GM21390 (cell line): ENCODE measurements around the gene ZNF740.
"Not testable (repeated sequence)": the region's sequence is repeated elsewhere in the genome, so short reads cannot be mapped to it uniquely, and the experiment has no call there.

Source experiments
- ATAC-seq: cut with Tn5 transposase; IDR thresholded peaks from one replicate; pipeline ENCODE4 v1.9.1; 2021; ENCODE audit not compliant: unreplicated experiment

The ZNF740 gene

DNA sequence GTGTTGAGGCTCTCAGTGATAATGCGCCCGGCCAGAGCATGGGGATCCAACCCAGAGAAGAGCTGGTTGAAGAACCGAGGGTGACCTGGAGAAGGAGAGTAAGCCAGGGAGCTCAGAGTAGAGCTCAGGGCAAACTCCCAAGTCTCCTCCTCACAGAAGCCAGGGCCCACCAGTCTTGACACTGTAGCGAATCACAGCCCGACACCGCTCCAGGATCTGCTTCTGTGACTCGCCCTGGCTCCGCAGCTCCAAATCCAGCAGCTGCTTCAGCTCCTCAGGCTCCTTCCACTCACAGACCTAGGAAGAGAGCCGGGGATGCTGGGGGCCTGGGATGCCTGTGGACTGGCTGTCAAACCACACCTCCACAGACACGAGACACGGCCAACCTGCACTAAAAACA is 8.2 kb upstream of the ZNF740 start:
- ATAC-seq: no peak

DNA sequence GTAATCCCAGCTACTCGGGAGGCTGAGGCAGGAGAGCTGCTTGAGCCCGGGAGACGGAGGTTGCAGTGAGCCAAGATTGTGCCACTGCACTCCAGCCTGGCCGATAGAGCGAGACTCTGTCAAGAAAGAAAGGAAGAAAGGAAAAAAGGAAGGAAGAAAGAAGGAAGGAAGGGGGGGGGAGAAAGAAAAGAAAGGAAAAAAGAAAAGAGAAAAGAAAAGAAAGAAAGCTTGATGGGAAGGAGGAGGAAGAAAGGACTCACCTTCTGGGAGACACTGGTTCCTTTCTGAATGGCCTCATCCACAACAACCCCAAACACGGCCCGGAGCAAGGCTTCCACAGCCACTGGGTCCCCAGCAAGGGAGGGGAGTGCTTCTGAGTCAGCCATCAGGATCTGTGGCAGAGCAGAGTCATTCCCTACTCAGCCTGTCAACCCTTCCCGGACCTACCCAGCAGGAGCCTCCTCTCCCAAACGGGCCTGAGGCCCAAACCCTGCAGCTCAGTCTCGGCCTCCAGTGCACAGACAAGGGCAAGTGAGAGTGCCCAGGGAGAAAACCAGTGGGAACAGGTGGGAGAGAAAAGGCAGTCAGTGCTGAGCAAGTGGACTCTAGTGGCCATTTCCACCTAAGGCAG is 7.3 kb upstream of the ZNF740 start:
- ATAC-seq: no peak

DNA sequence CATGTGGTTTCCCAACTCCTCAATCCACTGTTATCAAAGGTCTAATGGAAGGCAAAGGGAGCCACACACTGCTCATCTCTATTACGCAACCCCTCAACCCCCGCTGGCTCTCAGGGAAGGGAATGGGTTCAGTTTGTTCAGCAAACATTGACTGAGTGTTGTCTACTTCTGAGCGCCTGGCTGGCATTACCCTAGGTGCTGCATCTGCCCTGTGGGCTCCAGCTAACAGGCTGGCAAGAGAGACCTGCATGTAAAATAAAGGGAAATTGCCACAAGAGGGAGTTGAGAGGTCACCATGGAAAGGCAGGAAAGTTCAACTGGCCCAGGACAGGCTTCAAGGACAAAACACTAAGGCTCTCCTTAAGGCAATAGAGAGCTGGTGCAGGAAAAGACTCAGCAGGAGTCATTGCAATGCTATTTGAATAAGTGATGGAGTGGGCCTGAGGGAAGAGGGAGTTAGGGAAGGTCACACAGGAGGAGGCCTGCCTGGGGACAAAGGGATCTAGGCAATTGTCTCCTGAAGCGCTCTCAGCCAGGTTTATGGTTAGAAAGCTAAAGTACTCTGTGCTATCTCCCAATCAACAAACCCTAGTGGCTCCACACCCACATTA is 5.5 kb upstream of the ZNF740 start:
- no peak for ATAC-seq

DNA sequence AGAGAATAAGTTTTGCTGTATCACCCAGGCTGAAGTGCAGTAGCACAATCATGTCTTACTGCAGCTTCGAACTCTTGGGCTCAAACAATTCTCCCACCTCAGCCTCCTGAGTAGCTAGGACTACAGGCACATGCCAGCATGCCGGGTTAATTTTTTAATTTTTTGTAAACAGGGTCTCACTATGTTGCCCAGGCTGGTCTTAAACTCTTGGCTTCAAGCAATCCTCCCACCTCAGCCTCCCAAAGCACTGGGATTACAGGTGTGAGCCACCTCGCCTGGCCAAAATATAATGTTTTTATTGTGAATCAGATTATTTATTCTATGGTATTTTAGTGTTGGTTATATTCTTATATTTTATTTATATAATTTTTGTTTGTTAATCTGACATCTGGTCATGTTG is 3.8 kb upstream of the ZNF740 start:
- ATAC-seq: no peak

DNA sequence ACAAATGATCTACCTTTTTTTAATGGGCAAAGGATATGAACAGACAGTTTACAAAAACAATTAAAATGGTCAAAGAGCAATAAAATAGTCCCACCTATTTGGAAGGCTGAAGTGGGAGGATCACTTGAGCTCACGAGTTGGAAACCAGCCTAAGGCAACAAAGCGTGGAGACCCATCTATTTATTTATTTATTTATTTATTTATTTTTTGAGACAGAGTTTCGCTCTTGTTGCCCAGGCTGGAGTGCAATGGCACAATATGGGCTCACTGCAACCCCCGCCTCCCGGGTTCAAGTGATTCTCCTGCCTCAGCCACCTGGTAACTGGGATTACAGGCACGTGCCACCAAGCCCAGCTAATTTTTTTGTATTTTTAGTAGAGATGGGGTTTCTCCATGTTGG is 3.1 kb upstream of the ZNF740 start:
- not testable (repeated sequence) for ATAC-seq

DNA sequence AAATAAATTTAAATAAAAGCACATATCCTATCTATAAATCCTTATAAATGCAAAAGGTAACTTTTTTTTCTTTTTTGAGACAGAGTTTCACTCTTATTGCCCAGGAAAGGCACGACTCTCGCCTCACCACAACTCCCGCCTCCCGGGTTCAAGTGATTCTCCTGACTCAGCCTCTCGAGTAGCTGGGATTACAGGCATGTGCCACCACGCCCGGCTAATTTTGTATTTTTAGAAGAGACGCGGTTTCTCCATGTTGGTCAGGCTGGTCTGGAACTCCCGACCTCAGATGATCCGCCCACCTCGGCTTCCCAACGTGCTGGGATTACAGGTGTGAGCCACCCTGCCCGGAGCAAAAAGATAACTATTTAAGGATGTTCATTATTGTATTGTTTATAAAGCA is 1.7 kb upstream of the ZNF740 start:
- not testable (repeated sequence) for ATAC-seq

DNA sequence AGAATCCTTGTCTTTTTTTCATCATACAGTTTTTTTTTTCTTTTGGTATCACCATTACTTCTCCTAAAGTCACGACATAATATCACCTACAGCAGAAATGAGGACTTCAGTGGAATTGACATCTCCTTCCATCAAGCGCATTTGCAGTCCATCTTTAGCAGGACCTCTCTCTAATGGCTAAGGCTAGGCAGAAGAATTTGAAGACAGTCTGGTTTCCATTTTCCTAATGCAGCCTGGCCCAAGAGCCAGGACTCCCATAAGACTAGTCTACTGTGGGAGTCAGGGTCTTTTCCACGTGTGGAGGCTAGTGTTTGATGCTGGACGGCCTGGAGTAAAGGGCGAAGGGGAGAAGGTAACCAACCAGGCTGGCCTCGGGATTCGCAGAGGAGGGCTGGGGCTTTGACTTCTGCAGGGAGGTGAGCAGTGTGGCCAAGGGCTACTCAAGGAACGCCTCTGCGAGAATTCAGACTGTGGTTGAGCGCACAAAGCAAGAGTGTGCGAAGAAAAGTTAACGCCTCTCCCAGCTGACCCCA is 769 bp upstream of the ZNF740 start:
- peak; percentile 6 for ATAC-seq

DNA sequence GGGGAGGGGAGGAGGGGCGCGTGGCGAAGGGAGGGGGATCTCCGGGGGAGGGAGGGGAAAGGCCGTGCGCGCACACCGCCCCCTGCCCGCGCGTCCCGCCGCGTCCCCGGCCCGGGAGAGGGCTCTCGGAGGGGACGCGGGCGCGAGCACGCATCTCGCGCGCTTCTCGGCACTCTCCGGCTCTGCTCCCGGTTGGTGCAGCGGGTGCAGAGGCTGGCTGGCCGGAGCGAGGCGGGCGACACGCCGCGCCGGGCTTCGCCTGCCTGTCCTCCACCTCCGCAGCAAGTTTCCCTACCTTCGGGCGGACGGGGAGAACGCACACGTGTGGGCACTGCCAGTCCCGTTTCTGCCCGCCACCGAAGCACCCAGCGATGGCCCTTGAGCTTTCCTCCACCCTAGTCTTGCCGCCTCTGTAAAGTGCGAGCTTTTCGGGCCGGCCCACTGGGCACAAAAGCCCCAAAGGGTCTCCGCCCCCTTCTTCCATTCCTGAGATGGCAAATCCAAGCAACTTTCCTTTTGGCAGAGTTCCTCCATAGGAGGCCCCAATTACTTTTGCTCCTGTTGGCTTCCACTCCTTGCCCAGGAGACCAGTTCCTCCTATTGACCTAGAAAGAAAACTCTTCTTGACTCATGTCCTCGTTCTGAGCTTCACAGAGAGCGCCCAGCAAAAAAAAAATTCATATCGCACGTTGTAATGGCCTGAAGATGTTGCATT is 566 bp downstream of the ZNF740 start:
- peak; percentile 45 for ATAC-seq

DNA sequence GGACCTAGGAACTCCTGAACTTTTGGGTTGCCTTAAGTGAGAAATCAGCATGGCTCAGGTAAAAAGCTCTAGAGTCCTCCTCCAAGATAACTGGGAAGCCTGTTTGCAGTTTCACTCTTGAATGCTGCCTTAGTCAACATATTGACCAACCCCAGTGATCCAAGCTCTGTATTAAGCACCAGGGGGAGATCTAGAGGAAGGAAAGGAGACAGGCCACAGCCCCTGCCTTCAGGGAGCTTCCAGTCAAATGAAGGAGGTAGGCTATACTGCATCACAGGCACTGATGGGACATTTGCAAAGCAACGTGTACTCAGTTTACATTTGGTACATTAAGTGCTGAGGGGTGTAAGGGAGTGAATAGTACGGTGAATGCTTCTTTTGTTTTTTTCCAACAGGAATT is 1.4 kb downstream of the ZNF740 start:
- ATAC-seq: no peak

DNA sequence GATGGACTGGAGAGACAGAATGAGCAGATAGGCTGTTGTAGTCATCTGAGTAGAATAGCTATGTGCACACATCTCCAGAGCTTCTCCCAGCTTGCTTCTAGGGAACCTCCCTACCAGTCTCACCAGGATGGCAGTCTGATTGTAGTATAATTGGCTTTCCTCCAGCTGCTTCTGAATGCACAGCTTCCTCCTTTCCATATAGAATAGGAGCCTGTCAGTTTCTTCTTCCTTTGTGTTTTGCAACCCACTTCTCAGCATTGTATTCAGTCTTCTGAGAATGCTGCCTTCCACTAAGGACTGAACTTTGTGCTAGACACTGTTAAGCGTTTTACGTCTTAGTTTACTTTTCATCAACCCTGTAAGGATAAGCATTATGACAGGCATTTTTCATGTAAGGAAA is 2.4 kb downstream of the ZNF740 start:
- ATAC-seq: no peak

DNA sequence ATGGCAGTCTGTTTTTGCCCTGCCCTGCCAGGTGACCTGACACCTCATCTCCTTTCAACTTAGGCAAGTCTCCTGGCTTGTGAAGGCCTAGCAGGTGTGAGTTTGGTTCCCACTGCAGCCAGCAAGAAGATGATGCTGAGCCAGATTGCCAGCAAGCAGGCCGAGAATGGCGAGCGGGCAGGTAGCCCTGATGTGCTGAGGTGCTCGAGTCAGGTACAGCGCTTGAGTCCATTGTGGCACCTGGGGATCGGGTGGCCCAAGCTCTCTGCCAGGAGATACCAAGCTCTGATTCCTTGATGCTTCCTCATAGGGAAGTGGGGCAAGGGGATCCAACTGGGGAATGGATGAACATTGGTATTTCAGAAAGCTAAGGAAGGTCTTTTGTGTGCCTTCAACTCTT is 4.3 kb downstream of the ZNF740 start:
- no peak for ATAC-seq

DNA sequence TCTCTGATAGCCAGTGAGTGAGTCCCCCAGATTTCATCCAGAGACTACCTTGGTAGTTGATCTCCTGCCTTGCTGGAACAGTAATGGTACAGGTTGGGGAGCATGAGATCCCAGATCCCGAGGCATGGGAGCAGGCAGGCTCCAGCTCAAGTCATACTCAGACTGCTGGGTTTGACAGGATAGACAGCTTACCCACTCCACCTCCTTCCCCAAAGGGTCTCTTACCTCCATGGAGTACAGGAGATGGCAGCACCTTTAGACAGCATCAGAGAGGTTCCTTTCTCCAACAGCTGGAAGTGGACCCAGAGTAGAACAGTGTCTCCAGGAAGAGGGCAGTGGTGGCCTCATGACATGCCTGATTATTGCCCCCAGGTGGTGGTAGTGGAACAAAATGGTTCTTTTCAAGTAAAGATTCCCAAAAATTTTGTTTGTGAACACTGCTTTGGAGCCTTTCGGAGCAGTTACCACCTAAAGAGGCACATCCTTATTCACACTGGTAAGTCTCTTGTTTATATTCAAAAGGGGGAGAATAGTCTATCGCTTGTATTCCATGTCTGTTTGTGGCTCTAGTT is 5.1 kb downstream of the ZNF740 start:
- no peak for ATAC-seq

DNA sequence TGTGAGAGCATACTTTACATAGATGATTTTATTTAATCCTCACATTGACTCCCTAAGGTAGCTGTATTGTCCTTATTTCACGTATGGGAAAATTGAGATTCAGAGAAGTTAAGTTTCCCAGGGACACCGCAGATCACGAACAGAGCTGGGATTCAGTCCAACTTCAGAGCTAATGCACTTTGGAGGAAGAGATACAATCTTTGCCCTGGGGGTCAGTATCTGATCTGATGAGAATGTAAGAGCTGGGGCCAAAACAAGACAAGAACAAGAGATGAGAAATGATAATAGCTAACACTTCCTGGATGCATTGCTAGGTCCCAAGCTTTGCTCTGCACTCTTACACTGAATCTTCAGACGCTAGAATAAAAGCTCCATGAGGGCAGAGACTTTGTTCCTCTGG is 6.2 kb downstream of the ZNF740 start:
- no peak for ATAC-seq

DNA sequence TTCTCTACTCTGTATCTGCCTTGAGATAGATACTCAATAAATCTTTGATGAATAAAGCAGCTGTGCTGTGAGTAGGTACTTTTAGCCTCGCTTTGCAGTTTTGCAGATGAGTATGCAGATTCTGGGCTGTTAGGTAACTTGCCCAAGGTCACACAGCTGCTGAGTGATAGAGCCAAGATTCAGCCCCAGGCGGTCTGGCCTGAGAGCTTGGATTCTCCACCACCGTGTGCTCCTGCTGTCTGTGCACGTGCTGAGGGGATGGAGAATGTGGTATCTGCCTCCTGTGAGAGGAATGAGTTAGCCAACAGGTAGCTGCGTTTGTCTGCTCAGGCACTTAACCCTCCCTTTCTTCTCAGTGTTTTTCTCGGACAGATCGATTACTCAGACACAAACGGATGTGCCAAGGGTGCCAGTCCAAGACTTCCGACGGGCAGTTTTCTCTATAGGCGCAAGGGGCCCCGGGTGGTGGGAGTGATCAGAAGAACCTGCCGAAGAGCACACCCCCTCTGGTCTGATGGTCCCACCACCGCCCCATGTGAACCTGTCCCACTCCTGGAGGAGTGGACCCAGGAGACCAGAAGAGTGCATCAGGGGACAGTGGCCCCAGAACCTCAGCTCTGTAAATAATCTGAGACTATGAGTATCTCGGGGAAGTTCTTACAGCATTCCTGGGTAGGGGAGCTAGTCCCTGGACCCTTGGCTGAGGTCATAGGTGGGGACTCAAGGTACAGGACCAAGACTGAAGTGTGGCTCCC is 6.8 kb downstream of the ZNF740 start:
- ATAC-seq: no peak

DNA sequence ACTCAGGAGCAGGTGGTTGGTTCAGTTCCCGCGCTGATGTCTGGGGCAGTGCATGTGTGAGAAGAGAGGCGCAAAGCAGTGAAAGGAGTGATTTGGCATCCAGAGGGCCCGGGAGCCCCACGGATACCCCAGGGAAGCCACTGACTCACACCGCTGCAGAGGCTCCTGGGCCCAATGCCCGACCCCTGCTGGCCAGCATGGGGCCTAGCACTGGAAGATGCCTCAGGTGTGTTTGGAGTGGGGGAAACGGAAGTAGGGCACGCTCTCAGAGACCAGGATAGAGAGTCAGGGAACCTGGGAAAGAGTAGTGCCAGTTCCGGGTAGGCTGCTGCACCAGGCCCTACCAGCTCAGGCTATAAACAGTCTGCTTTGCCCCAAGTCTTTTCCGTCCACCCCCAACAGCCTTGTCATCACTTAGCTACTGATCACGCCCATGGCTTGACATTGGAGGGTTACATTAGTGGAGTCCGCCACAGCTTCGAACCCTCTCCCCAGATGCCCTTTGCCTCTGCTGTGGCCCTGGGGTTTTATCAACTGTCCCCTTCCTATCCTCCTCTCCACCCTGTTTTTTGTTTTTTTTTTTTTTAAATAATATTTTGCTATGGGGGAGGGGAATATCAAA is 9.7 kb downstream of the ZNF740 start:
- ATAC-seq: no peak

DNA sequence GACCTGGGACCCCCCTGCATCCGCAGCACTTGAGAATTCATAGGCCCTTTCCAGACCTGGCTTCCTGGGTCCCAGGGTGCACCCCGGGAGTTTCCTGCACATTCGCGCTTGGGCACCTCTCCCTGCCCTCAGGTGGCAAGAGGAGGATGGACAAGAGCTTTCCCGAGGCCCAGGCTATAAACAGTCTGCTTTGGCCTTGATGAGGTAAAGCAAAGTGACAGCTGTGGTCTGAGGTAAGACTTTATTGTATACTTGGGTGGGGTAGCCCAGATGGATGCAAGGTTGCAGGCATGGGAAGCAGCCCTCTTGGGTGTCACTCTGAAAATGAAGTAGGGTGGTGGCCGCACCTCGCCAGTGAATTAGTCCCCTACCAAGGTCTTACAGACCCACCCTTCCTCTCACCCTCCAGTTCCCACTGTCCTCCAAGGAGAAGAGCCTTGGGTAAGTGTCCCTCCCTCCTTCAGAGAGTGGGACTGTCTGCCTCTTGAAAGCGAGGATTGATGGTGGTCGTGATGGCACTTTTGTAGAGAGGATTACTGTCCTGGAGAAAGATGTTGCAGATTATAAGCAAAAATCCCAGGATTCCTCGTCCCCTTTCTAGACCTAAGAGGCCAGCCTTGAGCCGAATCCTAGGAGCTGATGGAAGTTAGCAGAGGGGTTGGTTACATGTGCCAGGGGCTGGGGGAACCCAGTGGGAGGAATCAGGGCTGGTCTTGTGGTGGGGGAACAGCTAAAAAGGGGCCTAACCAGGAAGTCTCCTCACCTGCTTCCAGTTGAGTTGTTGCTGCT is 10.8 kb downstream of the ZNF740 start:
- no peak for ATAC-seq

DNA sequence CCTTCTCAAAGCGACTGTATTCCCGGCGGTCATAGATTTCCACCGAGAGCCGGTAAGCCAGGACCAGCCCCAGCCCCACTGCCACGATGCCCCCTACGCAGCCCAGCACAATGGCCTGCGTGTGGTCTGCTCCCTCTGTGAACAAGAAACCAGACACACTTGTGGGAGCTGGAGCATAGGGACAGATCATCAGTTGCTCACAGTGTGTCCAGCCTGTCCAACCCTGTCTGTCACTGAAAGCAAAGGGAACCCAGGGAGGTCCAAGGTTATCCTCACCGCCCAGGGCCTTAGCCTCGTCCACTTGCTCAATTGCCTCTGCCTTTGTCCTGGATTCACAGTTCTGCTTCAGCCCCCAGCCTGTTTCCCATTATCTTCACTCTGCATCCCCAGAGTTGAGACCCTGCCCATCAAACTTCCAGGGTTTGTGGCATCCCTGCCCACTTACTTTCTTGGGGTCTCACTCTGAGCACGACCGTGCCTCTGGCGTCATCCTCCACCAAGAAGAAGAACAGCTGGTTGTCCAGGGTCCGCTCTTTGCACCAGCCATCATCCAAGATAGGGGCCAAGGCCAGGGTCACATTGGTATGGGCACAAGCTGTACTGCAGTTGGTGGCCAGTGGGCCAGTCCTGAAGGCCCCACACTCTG is 11.5 kb downstream of the ZNF740 start:
- no peak for ATAC-seq

DNA sequence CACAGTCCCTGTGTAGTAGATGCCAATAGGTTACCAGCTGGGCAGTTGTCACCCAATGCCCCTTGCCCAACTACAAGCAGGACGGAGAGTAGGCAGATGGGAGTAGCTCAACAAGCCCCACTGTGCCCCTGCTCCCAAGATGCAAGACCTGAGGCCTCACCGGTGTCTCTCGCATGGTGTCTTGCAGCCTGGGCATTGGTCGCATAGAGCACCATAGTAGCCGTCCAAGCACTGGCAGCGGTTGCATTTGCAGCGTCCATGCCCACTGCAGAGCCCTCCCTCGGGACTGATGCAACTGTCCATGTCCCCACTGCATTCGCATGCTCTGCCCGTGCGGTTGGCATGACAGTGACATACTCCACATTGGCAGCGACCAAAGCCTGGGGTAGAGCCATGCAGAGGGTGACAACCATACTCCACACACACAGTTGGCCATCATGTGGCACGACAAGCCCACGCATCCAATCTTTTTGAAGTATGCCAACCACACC is 12.1 kb downstream of the ZNF740 start:
- ATAC-seq: no peak

DNA sequence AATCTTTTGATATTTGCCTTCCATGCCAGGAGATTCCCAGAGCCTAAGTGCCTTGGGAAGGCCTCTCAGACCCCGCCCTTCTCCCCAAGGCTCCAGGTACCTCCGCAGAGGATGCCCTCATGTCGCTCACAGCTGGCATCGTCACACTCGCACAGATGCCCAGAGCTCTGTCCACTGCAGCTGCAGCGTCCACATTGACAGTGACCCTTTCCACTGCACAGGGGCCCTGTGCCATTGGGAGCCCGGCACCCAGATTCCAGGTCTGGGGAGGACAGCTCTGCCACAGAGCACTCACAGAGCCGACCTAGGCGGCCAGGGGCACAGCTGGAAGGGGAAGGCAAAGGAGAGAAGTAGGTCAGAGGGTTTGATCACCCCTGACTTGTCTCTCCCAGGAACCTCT is 12.5 kb downstream of the ZNF740 start:
- no peak for ATAC-seq
